Measurements from ENCODE around the gene TRIOBP.

TRIOBP gene

GRCh38 chr22:37672206-37672919 lies 24.5 kb upstream of the TRIOBP start:
- peak in 2 of 5 donors; percentile 33 to 41 for DNase-seq

- no peak for DNase-seq
Measured at GRCh38 chr22:37672920-37673455, 23.9 kb upstream of the TRIOBP start.

GRCh38 chr22:37674248-37674647 lies 22.6 kb upstream of the TRIOBP start:
- DNase-seq, result no peak

GRCh38 chr22:37674951-37675929 lies 21.6 kb upstream of the TRIOBP start, which contains the start of gene LGALS1:
LGALS1 (plus strand) TSS chr22:37675636; CDS start chr22:37675703, 67 bp downstream.
- peak; percentile 40 to 88 (median 53) for DNase-seq

- peak in 2 of 5 donors; percentile 23 to 33 for DNase-seq
Measured at GRCh38 chr22:37675930-37676735, 20.7 kb upstream of the TRIOBP start.

- DNase-seq, result peak; percentile 86 to 95 (median 90)
Measured at GRCh38 chr22:37676736-37677492, 19.9 kb upstream of the TRIOBP start.

GRCh38 chr22:37677493-37677974 lies 19.3 kb upstream of the TRIOBP start:
- DNase-seq, result no peak

GRCh38 chr22:37678372-37678771 lies 18.5 kb upstream of the TRIOBP start:
- DNase-seq, result no peak

- DNase-seq, result no peak
Measured at GRCh38 chr22:37679670-37680069, 17.2 kb upstream of the TRIOBP start.

- no peak for DNase-seq
Measured at GRCh38 chr22:37680191-37680851, 16.5 kb upstream of the TRIOBP start.

GRCh38 chr22:37681001-37681424 lies 15.8 kb upstream of the TRIOBP start:
- no peak for DNase-seq

GRCh38 chr22:37681556-37682049 lies 15.2 kb upstream of the TRIOBP start:
- DNase-seq, result peak in 4 of 5 donors; percentile 50 to 76 (median 64)

- DNase-seq, result no peak
Measured at GRCh38 chr22:37684803-37685615, 11.8 kb upstream of the TRIOBP start.

GRCh38 chr22:37686002-37686982 lies 10.6 kb upstream of the TRIOBP start, which contains the start of gene NOL12:
NOL12 (plus strand) TSS chr22:37686343; CDS start chr22:37686393, 50 bp downstream.
- peak; percentile 43 to 85 (median 62) for DNase-seq

- no peak for DNase-seq
Measured at GRCh38 chr22:37690407-37690806, 6.4 kb upstream of the TRIOBP start.

- no peak for DNase-seq
Measured at GRCh38 chr22:37690901-37691504, 5.8 kb upstream of the TRIOBP start.

- DNase-seq, result no peak
Measured at GRCh38 chr22:37692627-37693285, 4.1 kb upstream of the TRIOBP start.

Measured in T-helper 1 cell (primary cell).